Embryonic facial prominence (tissue), 1 donor: ENCODE data around the gene CLDN14.
A peak's percentile ranks its signal among the peaks of the same experiment; 100 is the strongest.

ENCODE experiments used
- DNase-seq: peaks from one replicate; pipeline ENCODE4 v3.0.0-alpha.2; 2016; ENCODE audit errors: extremely low spot score

Gene CLDN14

DNA sequence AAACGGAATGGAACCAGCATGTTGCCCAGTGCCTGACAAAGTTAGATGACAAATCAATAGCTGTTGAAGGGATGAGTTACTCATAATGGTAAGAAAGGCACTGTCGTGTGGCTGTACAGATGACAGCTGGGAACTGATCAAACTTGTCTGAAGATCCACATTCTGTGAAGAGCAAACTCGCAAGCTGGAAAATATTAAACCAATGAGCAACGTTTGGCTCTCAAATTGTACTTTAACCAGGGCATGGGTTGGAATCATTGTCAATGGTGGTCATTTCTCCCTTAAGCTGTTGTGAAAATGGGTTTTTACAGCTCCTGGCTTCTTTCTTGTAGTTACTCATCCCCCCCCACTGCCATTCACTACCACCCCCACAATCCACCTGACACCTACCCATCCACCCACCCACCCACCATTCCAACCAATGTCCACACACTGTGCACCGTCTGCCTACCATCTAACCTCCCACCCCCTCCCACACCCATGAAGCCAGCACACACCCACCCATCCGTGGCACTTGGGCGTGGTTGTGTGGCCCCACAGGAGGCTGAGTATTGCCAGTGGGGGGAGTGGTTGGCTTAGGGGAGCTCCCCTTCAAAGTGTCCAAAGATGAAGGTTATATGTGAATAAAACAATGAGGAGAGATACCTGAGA is 46.7 kb downstream of the CLDN14 start:
- no peak for DNase-seq

DNA sequence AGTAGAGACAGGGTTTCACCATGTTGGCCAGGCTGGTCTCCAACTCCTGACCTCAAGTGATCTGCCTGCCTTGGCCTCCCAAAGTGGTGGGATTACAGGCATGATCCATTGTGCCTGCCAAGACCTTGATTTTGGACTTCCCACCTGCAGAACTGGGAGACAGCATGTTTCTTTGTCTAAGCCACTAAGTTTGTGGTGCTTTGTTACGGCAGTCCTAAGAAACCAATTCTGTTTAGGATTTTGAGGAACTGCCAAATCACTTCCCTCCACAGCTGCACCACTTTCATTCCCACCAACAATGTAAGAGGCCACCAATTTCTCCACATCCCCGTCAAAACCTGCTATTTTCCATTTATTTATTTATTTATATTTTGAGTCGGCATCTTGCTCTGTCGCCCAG is 48.7 kb downstream of the CLDN14 start:
- DNase-seq = no peak

- DNase-seq = no peak
Measured at GRCh38 chr21:36430841-36431240, 49.1 kb downstream of the CLDN14 start.

DNA sequence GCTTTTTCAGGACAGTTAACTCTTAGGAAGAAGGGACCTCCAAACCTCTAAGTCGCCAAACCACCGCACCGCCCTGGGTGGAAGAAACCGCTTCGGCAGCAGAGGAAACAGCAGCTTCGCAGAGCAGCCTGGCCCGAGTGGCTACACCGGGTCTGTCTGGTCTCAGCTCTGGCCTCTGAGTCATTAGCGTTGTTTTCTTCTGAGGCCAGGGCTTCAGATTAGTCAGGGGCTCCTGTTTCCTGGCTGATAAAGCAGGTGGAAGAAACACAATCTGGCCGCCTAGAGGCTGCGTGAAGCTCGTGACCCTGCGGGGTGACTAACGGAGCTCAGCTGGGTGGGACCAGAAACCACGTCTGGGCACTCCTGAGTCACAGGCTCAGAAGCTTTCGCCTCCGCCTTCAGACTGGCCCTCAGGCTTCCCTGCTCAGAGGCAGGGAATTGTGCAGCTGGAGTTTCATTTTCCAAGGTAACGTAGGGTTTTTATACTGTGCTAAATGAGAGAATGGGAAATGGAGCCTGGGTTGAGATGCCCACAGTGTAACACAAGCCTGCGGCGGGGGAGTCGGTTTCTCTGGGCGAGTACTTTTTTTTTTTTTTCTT is 49.9 kb downstream of the CLDN14 start:
- DNase-seq = no peak

DNA sequence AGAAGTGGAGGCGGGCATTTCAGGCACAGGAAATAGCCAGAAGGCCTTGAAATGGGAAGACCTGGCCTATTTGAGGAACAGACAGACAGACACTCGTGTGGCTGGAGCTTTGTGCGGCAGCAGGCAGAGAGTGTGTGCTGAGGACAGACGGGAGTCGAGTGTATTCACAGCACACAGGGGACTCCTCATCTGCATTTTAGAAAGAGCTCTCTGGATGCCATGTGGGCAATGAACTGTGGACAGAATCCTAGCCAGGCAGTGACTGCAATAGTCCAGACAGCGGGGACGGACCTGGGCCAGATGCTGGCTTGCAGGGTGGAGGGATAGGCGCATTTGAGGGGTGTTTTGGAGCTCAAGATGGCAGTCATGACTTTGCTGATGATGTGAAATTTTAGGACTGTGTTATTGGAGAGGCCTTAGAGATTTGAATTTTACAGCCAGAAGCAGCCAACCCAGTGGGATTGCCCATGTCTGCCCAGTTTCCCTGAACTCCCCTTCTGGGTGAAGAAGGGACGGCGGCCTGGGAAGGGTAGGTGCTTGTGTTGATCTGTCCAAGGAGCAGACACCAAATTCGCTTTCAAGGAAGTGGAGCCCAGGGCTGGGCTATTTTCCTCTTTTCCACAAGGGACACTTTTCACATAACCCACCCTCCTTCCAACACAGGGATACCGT is 51.0 kb downstream of the CLDN14 start:
- DNase-seq = no peak

DNA sequence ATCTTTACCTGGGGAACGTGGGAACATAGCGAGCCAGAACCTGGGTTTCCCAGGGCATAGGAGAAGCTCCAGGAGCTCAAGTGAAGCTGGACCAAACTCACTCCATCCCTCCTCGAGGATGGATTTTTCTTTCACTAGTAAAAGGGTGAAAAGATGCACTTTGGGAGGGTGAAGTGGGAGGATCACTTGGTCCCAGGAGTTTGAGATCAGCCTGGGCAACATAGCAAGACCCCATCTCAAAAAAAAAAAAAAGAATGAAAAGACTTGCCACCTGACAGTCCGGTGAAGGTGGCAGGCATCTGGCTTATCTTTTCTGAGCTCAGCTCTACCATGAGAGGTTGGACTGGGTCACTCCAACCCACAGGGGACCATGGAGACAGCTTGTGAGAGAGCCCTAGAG is 52.4 kb downstream of the CLDN14 start:
- no peak for DNase-seq

DNA sequence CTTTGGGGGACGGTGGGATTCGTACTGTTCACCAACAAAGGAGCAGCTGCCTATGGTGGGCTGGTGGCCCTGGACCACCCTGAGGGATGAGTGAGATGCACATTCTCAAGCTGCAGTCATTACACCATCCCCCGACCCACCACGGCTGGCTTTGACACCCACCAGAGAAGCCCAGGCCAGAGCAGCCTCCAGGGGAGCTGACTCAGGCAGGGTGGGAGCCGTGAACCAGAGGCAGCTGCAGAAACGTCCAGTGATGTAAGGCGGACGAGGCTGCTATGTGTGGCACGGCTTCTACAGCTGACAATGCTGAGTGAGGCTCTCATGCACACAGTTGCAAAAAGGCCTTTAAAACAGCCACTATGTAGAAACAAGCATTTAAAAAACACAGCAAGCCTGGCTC is 54.6 kb downstream of the CLDN14 start:
- no peak for DNase-seq

- DNase-seq = no peak
Measured at GRCh38 chr21:36424592-36424991, 55.3 kb downstream of the CLDN14 start.

DNA sequence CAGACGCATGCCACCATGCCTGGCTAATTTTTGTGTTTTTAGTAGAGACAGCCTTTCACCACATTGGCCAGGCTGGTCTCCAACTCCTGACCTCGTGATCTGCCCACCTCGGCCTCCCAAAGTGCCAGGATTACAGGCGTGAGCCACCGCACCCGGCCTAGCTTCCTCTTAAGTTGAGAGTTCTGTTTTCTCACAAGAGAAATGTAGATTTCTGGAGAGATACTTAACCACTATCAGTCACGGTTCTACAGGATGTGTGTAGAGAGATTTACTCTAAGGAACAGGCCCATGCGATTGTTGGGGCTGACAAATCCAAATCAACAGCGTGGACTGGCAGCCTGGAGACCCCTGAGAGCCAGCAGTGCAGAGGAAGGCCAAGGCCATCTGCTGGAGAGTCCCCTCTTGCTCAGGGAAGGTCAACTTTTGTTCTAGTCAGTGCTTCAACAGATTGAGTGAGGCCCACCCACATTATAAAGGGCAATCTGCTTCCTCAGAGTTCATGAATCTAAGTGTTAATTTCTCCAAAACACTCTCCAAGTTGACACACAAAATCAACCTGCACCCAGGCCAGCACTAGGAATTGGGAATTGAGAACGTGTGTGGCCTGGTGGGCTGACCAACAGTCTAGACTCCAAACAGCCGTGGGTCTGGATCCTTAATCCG is 56.0 kb downstream of the CLDN14 start:
- DNase-seq = no peak

GRCh38 chr21:36422279-36423098 is 57.4 kb downstream of the CLDN14 start:
- no peak for DNase-seq

- no peak for DNase-seq
Measured at GRCh38 chr21:36420571-36421339, 59.2 kb downstream of the CLDN14 start.

DNA sequence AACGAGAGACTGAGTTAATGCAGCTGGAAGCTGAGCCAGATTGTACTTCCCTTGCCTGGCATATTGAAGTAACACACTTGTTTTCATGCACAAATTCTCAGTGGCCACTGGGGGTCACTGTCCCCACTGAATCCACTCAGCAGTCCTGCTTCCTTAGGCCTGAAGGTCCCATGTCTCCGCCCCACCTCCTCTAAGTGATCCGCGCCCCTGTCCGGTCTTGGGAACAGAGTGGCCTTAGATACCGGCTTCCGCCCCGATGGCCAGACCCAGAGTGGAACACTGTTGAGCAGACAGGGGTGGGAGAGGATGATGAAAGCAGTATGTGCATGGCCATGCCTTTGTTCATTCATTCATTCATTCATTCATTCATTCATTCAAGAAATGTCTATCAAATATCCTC is 59.9 kb downstream of the CLDN14 start:
- peak; percentile 76 for DNase-seq

DNA sequence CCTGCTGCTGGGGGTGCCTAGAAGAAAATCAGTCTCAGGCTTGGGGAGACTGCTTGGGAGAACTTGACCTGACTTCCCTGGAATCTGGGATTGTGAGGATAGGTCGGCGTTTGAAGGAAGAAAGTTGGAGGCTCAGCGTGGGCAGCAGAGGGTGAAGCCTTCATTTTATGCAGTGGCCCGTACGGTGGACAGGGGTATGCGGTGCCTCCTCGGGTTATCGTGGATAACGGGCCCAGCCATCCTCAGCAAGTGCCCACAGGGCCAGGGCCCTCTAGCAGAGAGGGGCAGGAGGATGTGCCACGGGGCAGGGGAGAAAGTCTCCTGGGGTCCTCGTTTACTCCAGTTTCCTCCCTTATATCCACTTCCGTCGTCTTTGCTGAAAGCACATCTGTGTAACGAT is 60.7 kb downstream of the CLDN14 start:
- DNase-seq = no peak

DNA sequence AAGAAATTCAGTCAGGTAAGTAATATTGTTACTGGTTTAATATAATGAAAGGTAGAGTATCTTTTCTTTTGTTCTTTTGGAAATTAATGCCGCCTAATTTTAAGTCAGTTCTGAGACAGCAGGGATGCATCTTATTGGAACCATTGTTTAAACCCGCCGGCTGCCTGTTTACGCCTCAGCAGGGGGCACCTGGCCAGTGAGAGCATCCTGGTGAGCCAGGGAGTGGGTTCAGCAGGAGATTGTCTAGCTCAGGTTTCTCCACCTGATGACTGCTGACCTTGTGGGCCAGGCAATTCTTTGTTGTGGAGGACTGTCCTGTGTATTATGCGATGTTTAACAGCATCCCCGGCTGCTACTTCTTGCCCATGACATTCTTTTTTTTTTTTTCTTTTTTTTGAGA is 64.5 kb downstream of the CLDN14 start:
- no peak for DNase-seq

DNA sequence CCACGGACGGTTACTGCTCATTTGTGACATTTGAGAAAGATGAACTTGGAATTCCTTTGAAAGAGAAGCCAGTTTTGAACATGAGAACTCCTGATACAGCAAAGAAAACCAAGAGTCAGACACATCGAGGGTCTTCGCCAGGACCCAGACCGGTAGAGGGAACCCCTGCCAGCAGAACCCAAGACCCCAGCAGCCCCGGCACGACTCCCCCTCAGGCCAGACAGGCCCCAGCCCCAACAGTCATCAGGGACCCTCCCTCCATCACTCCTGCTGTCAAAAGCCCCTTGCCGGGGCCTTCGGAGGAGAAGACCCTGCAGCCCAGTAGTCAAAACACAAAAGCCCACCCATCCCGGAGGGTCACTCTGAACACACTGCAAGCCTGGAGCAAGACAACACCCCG is 67.0 kb downstream of the CLDN14 start:
- DNase-seq = no peak

GRCh38 chr21:36411301-36411700 is 68.6 kb downstream of the CLDN14 start:
- DNase-seq = no peak
